ENCODE data around the gene ATG2A. TPM values are rescaled to one million over a fixed set of nuclear protein-coding genes. Genes with fewer than 3 reads are reported as not detected.

The ATG2A gene
- 10 to 100 TPM; 20.3 to 34.8 (median 22.2) TPM for total RNA-seq

DNA sequence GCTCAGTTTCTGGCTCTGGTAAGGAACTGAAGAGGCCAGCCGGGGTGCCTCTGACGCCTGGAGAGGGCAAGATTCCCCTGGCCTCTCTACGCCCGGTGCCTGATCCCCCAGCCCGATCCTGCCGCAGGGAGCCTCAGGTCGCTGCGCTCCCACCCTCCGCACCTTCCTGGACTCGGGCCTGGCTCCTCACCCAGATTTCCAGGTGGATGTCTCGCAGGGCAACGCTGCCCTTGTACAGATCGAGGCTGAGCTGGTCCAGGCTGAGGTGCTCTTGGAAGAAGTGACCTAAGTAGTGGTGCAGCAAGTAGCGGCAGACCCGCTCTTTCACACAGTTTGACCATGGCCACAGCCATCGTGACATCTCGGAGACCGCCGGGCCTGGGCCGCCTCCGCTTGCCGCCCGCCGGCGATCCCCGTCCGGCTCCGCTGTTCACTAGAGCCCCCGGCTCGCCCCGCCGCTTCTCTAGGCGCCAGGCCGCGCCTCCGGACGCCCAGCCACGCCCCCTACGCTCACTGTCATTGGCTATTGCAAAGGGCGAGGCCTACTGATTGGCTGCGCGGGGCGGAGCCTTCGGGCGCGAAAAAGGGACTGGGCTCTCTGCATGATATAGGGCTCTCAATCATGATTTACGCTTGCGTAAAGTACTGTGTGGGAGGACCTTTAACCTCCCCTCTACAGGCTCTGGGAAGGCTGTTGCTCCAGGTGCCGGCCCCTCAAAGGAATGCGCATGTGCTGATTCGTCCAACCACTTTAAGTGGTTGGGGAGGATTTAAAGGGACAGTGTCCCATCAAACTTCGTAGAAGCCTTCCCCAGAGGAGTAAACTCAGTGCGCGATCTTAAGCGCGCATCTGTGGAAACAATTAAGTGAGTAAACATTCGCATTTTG, at the start of gene ATG2A:
Gene ATG2A, minus strand, starts transcription at position 435 of the 888 bp plus-strand sequence. Its CDS starts 74 bp downstream, at position 361.
- TF ChIP-seq, protein P1, sequence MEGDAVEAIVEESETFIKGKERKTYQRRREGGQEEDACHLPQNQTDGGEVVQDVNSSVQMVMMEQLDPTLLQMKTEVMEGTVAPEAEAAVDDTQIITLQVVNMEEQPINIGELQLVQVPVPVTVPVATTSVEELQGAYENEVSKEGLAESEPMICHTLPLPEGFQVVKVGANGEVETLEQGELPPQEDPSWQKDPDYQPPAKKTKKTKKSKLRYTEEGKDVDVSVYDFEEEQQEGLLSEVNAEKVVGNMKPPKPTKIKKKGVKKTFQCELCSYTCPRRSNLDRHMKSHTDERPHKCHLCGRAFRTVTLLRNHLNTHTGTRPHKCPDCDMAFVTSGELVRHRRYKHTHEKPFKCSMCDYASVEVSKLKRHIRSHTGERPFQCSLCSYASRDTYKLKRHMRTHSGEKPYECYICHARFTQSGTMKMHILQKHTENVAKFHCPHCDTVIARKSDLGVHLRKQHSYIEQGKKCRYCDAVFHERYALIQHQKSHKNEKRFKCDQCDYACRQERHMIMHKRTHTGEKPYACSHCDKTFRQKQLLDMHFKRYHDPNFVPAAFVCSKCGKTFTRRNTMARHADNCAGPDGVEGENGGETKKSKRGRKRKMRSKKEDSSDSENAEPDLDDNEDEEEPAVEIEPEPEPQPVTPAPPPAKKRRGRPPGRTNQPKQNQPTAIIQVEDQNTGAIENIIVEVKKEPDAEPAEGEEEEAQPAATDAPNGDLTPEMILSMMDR (IDR thresholded peaks at IDR 0.05), result no peak
- ATAC-seq (ENCODE audit: low FRiP score) (peak; percentile 96), DNase-seq (ENCODE audit: low spot score) (peak; percentile 98)

DNA sequence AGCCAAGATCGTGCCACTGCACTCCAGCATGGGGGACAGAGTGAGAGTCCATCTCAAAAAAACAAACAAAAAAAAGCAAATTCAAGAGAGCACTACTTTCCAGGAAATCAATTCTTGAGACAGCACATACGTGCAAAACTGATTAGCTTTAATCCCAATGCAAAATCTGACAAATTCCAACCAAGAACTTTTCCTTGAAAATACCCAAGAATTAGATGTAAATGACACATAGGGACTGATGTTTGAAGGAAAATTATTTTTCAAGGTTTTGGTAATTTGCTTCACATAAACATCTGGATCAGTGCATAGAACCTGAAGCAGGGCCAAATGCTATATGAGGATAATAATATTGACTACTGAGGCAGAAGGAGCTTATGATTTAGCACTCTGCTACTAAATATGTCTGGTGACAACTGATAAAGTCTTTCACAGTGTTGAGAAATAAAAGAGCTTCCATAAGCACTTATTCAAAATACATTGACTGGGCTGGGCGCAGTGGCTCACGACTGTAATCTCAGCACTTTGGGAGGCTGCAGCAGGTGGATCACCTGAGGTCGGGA, 46.1 kb upstream of the ATG2A start:
- DNase-seq (ENCODE audit: low spot score) (no peak), ATAC-seq (ENCODE audit: low FRiP score) (no peak)
- TF ChIP-seq, protein P1 (IDR thresholded peaks at IDR 0.05), result no peak

DNA sequence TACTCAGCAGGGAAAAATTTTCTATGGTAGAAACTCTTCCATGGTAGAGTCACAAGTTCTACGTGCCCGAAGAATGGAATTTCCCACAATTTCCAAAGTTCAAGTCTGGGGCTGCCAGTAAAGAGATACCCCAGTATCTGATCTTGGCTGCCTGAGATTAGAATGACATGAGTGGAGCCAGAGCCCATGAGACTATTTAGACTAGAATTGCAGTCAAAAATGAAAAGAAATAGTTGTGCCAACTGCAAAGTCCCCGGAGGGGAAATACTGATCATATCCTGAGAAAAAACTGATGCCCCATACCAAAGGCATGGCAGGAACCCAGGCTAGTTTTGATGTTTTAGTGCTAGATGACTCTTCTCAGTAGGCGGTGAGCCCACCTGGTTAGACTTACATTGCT, 43.7 kb upstream of the ATG2A start:
- TF ChIP-seq, protein P1 (IDR thresholded peaks at IDR 0.05), result no peak
- DNase-seq (ENCODE audit: low spot score) (no peak), ATAC-seq (ENCODE audit: low FRiP score) (no peak)

DNA sequence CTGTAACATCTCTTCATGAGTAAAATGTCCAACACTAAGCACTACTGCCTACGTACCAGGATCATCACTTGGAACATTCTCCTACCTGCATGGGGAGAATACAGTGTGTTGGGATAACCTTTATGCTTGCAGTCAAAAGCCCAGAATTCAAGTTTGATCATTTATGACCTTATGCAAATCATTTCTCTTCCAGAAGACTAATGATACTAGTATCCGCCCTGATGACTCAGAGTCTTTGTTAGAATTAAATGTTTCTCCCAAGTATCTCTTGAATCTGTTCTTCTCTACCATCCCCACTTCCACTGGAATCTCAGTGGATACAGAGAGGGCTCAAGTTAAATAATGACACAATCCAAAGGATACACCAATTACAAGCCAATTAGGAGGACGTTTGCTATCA, 42.5 kb upstream of the ATG2A start:
- no peak for DNase-seq (ENCODE audit: low spot score)
- TF ChIP-seq, protein P1 (IDR thresholded peaks at IDR 0.05), result no peak
- ATAC-seq (ENCODE audit: low FRiP score), result no peak

DNA sequence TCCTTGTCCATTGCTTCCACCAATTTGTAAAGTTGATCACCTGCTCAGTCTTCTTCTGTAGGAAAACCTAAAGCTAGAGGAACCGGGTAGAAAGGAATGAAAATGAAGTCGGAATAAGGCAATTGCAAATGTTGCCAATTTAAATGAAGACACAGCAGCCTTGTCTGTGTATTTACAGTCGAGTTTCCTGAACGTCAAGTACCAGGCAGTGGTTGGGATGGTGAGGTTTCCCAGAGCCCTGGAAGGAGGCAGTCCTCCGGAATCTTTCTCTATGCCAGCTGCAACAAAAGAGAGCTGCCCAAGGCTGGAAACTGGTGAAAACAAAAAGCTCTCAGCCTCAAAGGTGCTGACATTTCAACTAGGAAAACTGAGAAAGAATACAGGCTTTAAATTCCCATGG, 37.2 kb upstream of the ATG2A start:
- ATAC-seq (ENCODE audit: low FRiP score), result no peak
- no peak for DNase-seq (ENCODE audit: low spot score)
- TF ChIP-seq, protein P1 (IDR thresholded peaks at IDR 0.05), result no peak

DNA sequence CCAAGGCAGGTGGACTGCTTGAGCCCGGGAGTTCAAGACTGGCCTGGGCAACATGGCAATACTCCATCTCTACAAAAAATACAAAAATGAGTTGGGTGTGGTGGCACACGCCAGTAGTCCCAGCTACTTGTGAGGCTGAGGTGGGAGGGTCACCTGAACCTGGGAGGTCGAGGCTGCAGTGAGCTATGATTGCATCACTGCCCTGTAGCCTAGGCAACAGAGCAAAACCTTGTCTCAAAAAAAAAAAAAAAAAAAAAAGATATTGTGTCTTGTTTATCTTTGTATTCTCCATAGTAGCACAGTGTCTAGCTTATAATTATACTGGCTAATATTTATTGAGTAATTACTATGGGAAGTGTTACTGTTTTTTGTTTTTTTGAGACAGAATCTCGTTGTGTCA, 34.5 kb upstream of the ATG2A start:
- ATAC-seq (ENCODE audit: low FRiP score) (no peak), DNase-seq (ENCODE audit: low spot score) (no peak)
- TF ChIP-seq, protein P1 (IDR thresholded peaks at IDR 0.05), result no peak

All from omental fat pad (tissue), 4 donors.